GM15510 (cell line): Measurements from ENCODE around the gene CALN1.

Experiments used
- POLR2A ChIP-seq: IDR thresholded peaks from 3 replicates; pipeline ENCODE4 v1.6.1; 2011; ENCODE audit warnings: borderline replicate concordance; ENCODE audit not compliant: insufficient read length; ENCODE audit errors: extremely low read depth

CALN1 gene

DNA sequence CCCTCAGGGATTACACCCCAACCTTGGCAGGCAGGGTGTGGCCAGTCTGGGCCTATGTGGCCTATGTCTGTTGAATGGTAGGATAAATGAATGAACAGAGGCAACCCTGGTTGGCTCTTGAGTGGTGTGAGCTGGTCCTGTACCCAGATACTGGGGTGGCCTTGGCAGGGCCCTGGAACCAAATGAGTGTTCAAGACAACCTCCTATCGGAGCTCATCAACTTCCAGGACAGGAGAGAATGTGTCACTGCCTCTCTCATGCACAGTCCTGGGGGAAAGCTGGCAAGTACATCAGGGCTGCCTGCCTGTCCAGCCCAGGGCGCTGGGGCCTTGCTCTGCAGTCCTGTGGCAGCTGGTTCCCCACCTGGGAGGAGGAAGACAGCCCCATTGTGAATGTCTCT, 271.6 kb downstream of the CALN1 start:
- no peak for TF ChIP-seq POLR2A

DNA sequence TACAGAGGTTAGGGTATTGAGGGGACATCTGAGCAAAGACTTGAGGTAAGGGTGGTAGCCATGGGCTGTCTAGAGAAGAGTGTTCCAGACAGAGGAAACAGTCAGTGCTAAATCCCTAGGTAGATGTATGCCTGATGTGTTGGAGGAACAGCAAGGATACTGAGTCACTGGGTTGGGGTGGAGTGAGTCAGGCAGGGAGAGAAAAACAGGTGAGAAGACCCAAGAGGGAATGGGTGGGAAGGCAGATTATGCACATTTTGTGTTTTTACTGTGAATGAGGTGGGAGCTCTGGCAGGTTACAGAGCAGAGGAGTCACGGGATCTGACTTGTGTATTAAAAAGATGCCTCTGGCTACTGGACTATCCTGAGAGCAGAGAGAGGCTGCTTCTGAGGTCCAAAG, 285.0 kb downstream of the CALN1 start:
- TF ChIP-seq POLR2A, result no peak

DNA sequence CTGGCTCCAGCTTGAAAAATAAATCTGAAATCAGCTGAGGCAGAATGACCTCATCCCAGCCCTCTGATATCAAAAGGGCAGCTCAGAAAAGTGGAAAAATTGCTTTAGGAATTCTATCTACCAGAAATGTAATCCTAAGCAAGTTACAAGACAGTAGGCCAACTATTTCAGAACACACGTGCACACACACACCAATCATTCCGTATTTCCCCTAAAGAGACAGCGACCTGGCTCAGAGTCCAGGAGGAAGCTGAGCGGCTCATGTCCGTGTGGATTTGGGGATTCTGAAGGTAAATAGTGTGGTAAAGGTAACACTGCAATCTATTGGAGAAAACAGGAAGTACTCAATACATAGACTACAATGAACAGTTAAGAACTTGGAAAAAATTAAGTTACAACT, 288.2 kb downstream of the CALN1 start:
- no peak for TF ChIP-seq POLR2A

DNA sequence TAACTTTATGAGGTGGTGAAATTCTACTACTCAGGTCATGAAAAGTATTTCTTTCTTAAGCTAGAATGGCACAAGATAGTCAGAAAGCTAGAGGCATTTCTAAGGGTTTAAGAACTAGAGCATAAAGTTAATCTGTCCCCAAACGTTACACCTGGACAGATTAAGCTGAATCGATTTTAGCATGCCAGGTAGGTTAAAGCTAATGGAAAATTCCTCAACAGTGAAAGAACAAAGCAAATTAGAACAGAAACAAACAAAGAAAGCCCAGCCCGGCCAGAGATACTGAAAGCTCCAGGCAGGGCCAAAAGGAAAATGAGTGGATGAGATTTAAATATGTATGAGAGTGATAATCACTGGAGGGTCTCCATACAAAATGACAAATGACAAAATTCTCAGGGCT, 293.8 kb downstream of the CALN1 start:
- no peak for TF ChIP-seq POLR2A

DNA sequence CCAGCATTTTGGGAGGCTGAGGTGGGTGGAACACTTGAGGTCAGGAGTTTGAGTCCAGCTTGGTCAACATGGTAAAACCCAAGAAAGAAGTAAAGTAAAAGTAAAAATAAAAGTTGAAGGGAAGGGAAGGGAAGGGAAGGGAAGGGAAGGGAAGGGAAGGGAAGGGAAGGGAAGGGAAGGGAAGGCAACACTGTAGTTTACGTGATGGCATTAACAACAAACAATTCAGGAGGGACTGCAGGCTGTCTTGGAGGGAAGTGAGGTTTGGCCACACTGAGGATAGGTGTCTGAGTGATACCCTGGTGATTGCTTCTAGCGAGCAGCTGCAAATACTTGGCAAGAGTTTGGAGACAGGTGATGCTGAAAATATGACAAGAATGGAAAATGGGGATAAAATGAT, 298.0 kb downstream of the CALN1 start:
- TF ChIP-seq POLR2A, result no peak

DNA sequence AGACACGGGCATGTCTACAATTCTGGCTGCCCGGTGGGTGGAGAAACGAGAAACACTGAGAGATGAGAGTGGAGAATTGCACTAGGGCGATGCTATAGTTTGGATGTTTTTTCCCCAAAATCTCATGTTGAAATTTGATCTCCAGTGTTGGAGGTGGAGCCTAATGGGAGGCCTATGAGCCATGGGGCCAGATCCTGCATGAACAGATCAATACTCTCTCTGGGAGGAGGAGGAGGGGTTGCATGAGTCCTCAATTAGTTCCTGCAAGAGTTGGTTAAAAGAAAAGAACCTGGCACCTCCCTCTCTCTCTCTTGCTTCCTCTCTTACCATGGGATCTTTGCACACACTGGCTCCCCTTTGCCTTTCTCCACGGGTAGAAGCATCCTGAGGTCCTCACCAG, 299.1 kb downstream of the CALN1 start:
- TF ChIP-seq POLR2A, result no peak

DNA sequence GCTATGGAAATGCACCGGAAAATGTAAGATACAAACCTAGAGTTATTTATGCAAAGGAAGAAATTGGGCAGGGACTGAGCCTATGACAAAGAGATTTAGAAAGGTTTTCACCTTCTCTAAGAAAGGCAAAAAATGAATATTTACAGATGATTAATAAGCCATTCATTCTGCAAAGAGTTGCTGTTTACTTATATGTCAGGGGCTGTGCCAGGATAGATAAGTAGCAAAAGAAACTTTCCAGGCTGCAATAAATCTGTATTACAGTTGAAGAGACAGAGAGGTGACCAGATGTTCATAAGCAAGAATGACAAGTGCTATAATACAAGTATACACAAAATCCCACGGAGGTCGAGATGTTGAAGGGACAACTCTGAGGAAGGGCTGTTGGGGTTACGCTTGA, 299.6 kb downstream of the CALN1 start:
- no peak for TF ChIP-seq POLR2A

DNA sequence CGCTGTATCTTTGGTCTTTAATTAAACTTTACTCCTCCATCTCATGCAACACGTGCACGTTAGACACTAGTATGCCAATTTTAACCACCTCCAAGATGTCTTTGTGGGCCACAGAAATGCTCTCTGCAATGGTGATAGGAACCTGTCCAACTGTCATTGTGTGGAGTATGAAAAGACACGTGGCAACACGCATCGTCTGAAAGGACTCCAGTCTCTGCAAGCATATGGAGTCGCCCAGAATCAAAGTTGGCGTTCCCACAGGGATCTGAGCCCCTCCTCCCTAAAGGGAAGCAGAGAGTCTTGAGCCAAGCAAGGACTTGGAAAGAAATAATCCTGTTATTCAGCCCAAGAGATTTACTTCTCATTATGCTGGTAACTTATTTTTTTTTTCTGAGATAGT, 301.1 kb downstream of the CALN1 start:
- no peak for TF ChIP-seq POLR2A

DNA sequence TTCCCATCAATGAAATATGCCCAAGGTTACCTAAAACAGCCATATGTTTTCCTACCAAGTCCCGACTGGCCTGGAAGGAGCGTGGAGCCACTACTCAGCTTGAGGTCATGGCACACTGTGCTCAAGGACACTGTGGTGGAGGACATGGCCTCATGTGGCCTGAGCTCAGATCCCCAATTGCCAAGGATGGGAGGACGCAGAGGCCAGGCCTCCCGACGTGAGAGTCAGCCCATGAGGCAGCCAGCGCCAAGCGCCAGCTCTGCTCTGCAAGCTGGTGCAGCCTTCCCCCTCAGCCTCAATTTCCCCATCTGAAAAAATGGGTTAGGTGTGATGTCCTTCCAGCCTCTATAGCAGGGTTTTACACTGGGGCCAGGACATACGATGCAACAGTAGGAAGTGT, 302.6 kb downstream of the CALN1 start:
- TF ChIP-seq POLR2A, result no peak

DNA sequence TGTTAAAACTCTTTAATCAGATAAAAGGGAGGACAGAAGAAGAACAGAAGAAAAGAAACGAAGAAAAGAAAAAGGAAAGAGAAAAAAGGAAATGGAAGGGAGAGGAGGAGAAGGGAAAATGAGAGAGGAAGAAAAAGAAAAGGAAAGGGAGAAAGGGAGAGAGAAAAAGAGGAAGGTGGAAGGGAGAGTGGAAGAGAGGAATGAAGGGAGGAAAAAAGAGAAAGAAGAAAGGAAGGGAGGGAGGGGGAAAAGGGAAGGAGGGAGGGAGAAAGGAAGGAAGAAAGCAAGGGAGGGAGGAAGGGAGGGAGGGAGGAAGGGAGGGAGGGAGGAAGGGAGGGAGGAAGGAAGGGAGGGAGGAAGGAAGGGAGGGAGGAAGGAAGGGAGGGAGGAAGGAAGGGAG, 305.7 kb downstream of the CALN1 start:
- TF ChIP-seq POLR2A, result no peak

DNA sequence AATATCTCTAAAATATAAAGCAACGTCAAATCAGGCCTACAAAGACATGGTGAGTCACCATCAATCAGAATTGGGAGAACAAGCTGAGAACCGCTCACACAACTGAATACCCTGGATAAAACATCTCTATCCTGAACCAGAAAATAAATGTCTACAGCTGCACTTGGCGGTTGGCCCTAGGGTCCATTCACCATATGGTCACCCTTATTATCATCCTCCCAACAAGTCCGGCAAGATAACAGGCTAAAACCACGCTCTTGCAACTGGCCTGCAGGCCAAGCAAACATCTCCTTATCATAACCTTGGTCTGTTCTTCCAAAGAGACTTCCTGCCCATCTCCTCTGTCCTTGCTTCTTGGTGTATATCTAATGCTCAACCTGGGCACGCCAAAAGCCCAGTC, 310.7 kb downstream of the CALN1 start:
- TF ChIP-seq POLR2A, result no peak

DNA sequence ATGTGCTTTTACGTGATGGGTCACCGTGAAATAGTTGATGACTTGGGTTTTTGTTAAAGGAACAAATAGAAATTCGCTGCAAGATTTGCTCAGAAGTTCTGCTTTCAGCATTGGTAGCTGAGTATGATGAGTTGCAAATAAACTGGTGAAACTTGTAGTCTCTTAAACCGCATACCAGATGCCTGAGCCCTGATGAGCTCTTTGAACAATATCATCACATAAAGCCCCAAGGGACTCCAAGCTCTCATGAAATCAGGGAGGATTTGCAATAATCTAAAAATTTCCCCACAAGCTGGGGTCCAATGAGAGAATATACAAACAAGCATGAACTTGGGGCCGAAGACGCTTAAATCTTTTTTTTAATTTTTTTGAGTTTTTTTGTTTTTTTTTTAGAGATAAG, 312.4 kb downstream of the CALN1 start:
- no peak for TF ChIP-seq POLR2A

DNA sequence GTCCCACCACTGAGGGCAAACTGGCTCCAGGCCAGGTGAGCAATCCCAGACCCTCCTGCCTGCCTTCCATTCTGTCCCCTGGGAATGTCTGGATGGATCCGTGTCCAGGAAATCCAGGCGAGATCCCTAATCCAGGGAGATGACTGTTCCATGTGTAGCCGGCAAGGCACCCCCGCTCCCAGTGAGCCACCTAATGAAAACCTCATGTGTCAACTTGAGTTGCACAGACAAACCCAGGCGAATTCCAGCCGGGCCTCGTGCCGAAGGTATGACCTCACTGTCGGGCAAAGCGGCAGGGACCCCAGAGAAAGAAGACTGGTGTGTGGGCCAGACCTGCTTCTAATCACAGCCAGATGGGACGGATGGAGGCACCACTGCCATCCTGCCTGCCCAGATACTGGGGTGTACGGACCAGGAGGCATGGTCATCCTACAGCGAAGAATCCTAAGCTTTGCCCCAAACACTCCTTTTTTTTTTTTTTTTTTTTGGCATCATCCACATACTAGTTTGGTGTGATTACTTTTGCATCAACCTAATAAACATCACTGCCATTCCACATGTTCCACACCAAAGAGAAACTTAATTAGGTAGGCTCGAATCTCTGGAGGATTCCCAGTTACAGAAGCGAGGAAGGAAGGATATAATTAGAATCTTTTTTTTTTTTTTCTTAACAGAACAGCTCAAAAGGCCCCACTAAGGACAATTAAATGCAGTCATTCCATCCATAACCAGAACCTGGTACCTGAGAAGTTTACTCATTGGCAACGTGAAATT, 313.1 kb downstream of the CALN1 start:
- TF ChIP-seq POLR2A, result no peak

DNA sequence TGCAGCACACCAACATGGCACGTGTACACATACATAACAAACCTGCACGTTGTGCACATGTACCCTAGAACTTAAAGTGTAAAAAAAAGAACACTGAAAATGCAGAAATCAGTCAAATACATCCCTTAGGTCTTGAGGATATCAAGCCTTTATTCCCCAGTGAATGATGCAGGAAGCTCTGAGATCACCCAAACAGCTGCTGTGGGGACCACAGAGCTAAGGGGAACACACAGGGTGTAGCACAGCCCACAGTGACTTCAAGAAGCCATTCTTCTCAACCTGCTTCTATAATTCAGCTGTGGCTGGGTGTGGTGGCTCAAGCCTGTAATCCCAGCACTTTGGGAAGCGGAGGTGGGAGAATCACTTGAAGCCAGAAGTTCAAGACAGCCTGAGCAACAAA, 314.9 kb downstream of the CALN1 start:
- TF ChIP-seq POLR2A, result no peak

DNA sequence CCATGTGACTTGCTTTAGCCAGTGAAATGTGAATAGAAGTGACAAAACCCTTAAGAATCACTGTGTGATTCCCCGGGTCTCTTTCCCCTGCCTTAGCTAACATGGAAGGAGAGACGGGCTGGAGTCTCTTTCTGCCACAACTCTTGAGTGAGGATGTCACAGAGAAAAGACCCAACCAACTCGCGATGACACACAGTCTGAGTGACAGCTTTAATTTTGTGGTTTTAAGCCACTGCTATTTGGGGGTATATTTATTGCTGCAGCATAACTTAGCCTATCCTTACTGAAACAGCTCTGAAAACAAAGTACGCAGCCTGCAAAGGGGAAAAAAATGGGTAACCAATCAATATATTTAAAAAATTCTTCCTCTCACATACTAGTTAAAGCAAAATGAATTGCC, 319.4 kb downstream of the CALN1 start:
- no peak for TF ChIP-seq POLR2A

DNA sequence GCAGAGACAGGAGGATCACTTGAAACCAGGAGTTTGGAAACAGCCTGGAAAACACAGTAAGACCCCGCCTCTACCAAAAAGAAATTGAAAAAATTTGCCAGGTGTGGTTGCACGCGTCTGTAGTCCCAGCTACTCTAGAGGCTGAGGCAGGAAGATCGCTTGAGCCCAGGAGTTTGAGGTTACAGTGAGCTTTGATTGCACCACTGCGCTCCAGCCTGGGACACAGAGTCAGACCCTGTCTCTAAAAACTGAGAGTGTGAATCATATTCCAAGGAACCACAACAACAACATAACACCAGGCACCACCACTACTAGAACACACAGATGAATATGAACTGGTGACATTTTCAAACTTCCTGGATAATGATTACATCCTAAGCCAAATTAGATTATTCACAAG, 324.2 kb downstream of the CALN1 start:
- TF ChIP-seq POLR2A, result no peak
